ENCODE measurements around the gene CUX1.

- TF ChIP-seq POLR2AphosphoS5 (IDR thresholded peaks at IDR 0.05; ENCODE audit: low read depth, low read length), result no peak
- no peak for TF ChIP-seq POLR2A (IDR thresholded peaks at IDR 0.05; ENCODE audit: low read depth, low read length)
- TF ChIP-seq TAF1 (IDR thresholded peaks at IDR 0.05; ENCODE audit: low read depth, low read length), result no peak
- no peak for TF ChIP-seq POU2F2 (IDR thresholded peaks at IDR 0.05; ENCODE audit: low read depth, low read length)
- no peak for TF ChIP-seq SPI1 (IDR thresholded peaks at IDR 0.05; ENCODE audit: low read depth, low read length)
Measured at GRCh38 chr7:102101926-102102325, 284.5 kb downstream of the CUX1 start.

Measured in GM12891 (cell line).